GM12878 (cell line): Measurements from ENCODE around the gene ZFP1. TPM values are rescaled to one million over a fixed set of nuclear protein-coding genes. Genes with fewer than 3 reads are reported as not detected.

Source experiments
- CBX5 ChIP-seq: sonication (generic); IDR thresholded peaks from 2 replicates; pipeline ENCODE4 v1.6.1; 2016; ENCODE audit warnings: low read depth, moderate library complexity, mild to moderate bottlenecking, inconsistent platforms
- CHD1 ChIP-seq: IDR thresholded peaks from 2 replicates; pipeline ENCODE4 v1.6.1; 2012; ENCODE audit warnings: low read depth, low read length, improper control_type of control experiment
- CHD4 ChIP-seq: fragments of 200-600 bp; sonication (generic); IDR thresholded peaks from 2 replicates; pipeline ENCODE4 v1.6.1; 2016; ENCODE audit warnings: mild to moderate bottlenecking
- DPF2 ChIP-seq: fragments of 450-650 bp; IDR thresholded peaks from 2 replicates; pipeline ENCODE4 v1.6.1; 2017; ENCODE audit warnings: mild to moderate bottlenecking
- EGR1 ChIP-seq, 2 experiments: IDR thresholded peaks; 1 replicate in 1 of 2; 2 replicates in 1 of 2; pipeline ENCODE4 v1.6.1; 2011 to 2012; ENCODE audit warnings: low read depth in 2 of 2, low read length in 2 of 2, borderline replicate concordance in 1 of 2, mild to moderate bottlenecking in 1 of 2, moderate library complexity in 1 of 2
- HCFC1 ChIP-seq: fragments of 150-350 bp; IDR thresholded peaks from 2 replicates; pipeline ENCODE4 v1.6.1; 2014; ENCODE audit warnings: low read length
- IRF4 ChIP-seq: IDR thresholded peaks from 2 replicates; pipeline ENCODE4 v1.6.1; 2011; ENCODE audit warnings: low read depth, low read length
- MEF2B ChIP-seq: fragments of 450-650 bp; IDR thresholded peaks from 2 replicates; pipeline ENCODE4 v1.6.1; 2018; ENCODE audit warnings: mild to moderate bottlenecking, moderate library complexity; ENCODE audit not compliant: partially characterized antibody, poor library complexity, severe bottlenecking
- POLR2A ChIP-seq: IDR thresholded peaks from 2 replicates; pipeline ENCODE4 v1.6.1; 2011; ENCODE audit warnings: low read depth, mild to moderate bottlenecking, low read length
- REST ChIP-seq: IDR thresholded peaks from 2 replicates; pipeline ENCODE4 v1.6.1; 2012; ENCODE audit warnings: mild to moderate bottlenecking, low read depth, low read length
- SMC3 ChIP-seq: IDR thresholded peaks from 2 replicates; pipeline ENCODE4 v1.6.1; 2011; ENCODE audit warnings: low read length, improper control_type of control experiment, borderline replicate concordance
- TAF1 ChIP-seq: IDR thresholded peaks from 2 replicates; pipeline ENCODE4 v1.6.1; 2011; ENCODE audit warnings: mild to moderate bottlenecking, low read depth, low read length, borderline replicate concordance
- WRNIP1 ChIP-seq: IDR thresholded peaks from 2 replicates; pipeline ENCODE4 v1.6.1; 2011; ENCODE audit warnings: low read depth, low read length, improper control_type of control experiment, borderline replicate concordance
- ZBTB11 ChIP-seq: fragments of 450-650 bp; formaldehyde crosslinking; IDR thresholded peaks from 2 replicates; pipeline ENCODE4 v1.5.0; 2022; ENCODE audit warnings: mild to moderate bottlenecking, missing genetic modification characterization
- ZNF207 ChIP-seq: fragments of 450-650 bp; IDR thresholded peaks from 2 replicates; pipeline ENCODE4 v1.6.1; 2014; ENCODE audit warnings: antibody characterized with exemption, mild to moderate bottlenecking, borderline replicate concordance
- polyA plus RNA-seq, 11 experiments: library from polyadenylated mRNA; depleted of rRNA in 4 of 11; unstranded in 6 of 11; stranded (reverse) in 5 of 11; fragments of >200 nt; fragmentation: Nextera tagmentation in 4 of 11; fragmentation: Illumina TruSeq in 1 of 11; extraction: Ambion mirVana in 4 of 11; extraction: Trizol in 1 of 11; gene quantifications; 1 replicate in 1 of 11; 2 replicates in 10 of 11; pipeline versions ENCODE4 v1.2.1 to v1.2.3, GENCODE V29; 2011 to 2016; ENCODE audit warnings: inconsistent platforms in 2 of 11, missing spikeins in 2 of 11, low read depth in 1 of 11
- total RNA-seq, 4 experiments: library from RNA; depleted of rRNA in 3 of 4; stranded (reverse); fragments of >200 nt in 3 of 4; fragmentation: Illumina TruSeq in 1 of 4; extraction: Trizol in 1 of 4; gene quantifications; 2 replicates each; pipeline versions ENCODE4 v1.2.1 to v1.2.3, GENCODE V29; 2013 to 2021
- TF ChIP-seq, protein P1 (sequence below): fragments of 450-650 bp; IDR thresholded peaks from 2 replicates; pipeline ENCODE4 v1.6.1; 2014; ENCODE audit warnings: mild to moderate bottlenecking
- TF ChIP-seq, protein P2 (sequence below): fragments of 450-650 bp; IDR thresholded peaks from 2 replicates; pipeline ENCODE4 v1.6.1; 2017; ENCODE audit warnings: mild to moderate bottlenecking, moderate library complexity

Gene ZFP1
- total and polyA plus RNA-seq, 10 of the 15 experiments (the other 5 are each of a cell fraction or from before 2014, with no cell fraction given), result 3.5 to 17.6 (median 14.7) TPM

DNA sequence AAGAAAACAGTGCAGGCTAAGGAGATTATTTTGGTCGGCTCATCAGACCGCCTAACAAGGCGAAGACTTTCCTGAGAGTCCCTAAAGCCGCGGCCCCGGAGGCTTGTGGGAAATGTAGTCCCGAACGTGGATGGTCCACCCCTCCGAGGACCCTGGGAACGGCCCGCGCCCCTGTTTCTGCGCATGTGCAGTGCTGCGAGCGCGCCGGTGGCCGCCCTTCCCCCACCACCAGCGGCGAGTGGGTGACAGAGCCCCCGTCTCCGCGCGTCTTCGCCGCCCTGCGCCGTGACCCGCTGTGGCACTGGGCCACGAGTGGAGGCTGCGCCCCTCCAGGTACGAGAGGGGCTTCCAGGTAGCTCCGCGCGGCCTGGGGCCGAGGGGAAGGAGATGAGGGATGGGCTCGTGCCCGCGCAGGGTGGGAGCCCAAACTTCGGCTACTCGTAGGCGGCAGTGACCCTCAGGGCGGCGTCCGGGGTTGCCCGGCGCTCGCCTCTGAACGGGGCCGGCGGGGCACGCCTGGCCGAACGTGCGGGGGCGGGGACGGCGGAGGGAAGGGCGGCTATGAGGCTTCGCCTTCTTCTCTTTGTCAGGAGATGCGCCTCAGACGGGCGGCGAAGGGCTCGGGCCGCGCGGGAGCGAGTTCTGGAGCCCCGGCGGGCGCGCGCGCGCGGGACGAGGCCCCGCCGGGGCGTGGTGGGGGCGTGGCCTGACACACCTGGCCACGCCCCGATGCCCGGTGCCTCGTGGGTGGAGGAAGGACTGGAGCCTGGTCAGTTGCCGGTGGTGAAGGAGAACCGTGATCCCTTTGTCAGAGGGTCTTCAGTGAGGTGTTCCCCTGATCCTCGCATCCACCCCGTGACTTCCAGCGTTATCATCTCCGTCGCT, at the start of gene ZFP1 (continued):
- no peak for TF ChIP-seq CHD1
- no peak for TF ChIP-seq WRNIP1
- peak; percentile 83 for TF ChIP-seq POLR2A
- TF ChIP-seq TAF1, result peak; percentile 18; the same call in 1 of the 2 replicates
- TF ChIP-seq IRF4, result no peak
- peak; percentile 38; the same call in 1 of the 2 replicates for TF ChIP-seq CBX5
- 0 out of 2 replicates have a peak, but pooled peaks have one; percentile 75 for TF ChIP-seq ZNF207
- TF ChIP-seq SMC3, result no peak
- peak; percentile 84 for TF ChIP-seq DPF2
- TF ChIP-seq EGR1 (IDR thresholded peaks at IDR 0.05; ENCODE audit: borderline replicate concordance in 1 of 2, low read depth in 2 of 2, low read length in 2 of 2), result peak in 1 of 2 experiments; percentile 87; a peak in 2 of 3 replicates
- no peak for TF ChIP-seq ZBTB11 (CRISPR knock-in tag)
- TF ChIP-seq, protein P1, sequence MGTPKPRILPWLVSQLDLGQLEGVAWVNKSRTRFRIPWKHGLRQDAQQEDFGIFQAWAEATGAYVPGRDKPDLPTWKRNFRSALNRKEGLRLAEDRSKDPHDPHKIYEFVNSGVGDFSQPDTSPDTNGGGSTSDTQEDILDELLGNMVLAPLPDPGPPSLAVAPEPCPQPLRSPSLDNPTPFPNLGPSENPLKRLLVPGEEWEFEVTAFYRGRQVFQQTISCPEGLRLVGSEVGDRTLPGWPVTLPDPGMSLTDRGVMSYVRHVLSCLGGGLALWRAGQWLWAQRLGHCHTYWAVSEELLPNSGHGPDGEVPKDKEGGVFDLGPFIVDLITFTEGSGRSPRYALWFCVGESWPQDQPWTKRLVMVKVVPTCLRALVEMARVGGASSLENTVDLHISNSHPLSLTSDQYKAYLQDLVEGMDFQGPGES, result peak; percentile 53; the same call in 1 of the 2 replicates
- no peak for TF ChIP-seq REST
- peak; percentile 37 for TF ChIP-seq MEF2B
- no peak for TF ChIP-seq CHD4
- TF ChIP-seq, protein P2, sequence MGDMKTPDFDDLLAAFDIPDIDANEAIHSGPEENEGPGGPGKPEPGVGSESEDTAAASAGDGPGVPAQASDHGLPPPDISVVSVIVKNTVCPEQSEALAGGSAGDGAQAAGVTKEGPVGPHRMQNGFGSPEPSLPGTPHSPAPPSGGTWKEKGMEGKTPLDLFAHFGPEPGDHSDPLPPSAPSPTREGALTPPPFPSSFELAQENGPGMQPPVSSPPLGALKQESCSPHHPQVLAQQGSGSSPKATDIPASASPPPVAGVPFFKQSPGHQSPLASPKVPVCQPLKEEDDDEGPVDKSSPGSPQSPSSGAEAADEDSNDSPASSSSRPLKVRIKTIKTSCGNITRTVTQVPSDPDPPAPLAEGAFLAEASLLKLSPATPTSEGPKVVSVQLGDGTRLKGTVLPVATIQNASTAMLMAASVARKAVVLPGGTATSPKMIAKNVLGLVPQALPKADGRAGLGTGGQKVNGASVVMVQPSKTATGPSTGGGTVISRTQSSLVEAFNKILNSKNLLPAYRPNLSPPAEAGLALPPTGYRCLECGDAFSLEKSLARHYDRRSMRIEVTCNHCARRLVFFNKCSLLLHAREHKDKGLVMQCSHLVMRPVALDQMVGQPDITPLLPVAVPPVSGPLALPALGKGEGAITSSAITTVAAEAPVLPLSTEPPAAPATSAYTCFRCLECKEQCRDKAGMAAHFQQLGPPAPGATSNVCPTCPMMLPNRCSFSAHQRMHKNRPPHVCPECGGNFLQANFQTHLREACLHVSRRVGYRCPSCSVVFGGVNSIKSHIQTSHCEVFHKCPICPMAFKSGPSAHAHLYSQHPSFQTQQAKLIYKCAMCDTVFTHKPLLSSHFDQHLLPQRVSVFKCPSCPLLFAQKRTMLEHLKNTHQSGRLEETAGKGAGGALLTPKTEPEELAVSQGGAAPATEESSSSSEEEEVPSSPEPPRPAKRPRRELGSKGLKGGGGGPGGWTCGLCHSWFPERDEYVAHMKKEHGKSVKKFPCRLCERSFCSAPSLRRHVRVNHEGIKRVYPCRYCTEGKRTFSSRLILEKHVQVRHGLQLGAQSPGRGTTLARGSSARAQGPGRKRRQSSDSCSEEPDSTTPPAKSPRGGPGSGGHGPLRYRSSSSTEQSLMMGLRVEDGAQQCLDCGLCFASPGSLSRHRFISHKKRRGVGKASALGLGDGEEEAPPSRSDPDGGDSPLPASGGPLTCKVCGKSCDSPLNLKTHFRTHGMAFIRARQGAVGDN, result 0 out of 2 replicates have a peak, but pooled peaks have one; percentile 50
- peak; percentile 87 for TF ChIP-seq HCFC1
